GM19467 (cell line): ENCODE results near the gene CAPZB.

Source experiments
- ATAC-seq: cut with Tn5 transposase; IDR thresholded peaks from one replicate; pipeline ENCODE4 v1.9.1; 2021; ENCODE audit warnings: mild to moderate bottlenecking, moderate library complexity; ENCODE audit not compliant: unreplicated experiment

CAPZB gene

DNA sequence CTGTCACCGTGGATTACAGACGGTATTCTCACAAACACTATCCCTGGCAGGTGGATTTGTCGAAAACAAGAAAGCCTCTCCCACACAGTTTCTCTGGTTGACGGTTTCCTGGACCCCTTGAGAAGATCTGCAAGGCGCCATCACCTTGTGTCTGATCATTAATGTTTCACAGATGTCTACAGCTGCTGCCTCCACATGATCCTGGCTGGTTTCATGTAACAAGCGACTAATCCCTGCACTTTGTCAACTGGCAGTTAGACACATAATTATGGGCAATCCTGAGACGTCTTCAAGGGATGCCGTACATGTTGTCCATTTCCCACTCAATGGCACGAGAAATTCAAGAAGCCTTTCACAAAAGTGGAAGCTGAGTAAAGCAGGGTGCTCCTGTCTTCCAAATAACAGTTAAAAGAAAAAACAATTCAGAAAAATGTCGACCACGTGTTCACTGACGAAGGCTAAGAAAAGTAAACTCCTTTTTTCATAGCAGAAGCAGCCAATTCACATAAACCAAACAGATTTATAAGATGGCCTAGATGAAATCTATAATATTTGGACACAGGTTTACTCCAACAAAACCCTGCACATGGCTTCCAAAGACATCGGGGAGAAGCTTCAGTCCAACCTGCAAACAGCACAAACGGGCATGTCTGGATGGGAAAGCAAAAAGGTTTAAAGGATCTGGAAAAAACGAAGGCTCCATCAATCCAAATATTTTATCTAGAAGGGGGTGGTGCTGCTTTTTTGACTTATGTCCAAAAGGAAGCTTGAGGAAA lies 52.2 kb downstream of the CAPZB start:
- ATAC-seq: no peak

DNA sequence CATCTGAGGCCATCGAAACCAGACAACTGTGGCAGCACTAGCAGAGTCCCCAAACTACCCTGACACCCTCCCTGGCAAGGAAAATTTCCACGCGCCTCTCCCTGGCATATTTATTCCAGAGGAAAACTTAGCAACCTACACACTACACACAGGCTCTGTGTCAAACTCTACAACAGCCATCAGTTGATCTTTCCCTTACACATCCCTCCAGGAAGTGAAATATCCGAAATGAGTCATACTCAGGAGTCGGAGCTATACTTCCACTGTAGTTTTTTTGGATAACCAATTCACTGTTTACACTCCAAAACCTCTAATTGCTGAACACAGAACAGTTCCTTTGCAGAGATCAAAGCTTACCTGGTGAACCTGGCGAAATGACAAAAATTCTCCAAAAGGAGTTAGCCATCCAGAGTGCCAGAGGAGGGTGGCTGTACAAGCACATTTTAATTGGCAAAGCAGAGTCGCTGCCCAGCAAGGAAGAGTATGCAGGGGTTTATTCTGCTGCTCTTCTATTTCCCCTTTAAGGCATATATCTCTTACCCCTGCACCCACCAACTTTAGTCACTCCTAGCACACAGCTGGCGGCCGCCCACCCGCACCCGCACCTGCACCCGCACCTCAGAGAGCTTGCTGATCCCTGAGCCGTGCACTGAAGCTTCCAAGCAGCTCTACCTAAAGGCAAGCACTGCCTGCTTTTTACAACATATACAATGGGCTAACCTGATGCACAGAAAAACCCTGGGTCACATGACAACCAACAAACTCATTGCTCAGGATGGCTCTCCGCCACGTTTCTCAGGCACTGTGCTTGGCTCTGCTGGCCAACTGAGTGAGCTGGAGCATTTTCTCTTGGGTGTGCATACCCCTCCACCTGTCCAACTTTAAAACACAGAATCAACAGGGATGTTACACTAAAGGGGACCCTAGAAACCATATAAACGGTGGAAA lies 54.9 kb downstream of the CAPZB start:
- ATAC-seq: no peak

DNA sequence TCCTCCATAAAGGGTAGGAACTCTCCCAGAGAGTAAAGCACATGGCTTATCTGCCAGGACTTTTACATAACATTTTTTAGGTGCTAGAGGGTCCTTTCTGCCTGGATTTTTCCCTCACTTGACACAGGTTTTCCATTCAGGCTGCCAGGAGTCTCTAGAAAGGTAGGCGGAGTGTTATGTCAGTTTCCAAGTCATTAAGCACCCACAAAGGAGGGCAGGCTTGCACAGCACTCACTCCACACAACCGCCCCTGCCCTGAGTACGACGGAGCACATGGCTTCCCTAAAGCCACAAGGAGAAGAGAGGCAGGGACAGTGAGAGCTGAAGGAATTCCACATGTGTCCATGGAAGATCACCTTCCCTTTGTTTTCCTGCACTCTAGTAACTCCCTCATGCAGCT lies 55.7 kb downstream of the CAPZB start:
- ATAC-seq: no peak

DNA sequence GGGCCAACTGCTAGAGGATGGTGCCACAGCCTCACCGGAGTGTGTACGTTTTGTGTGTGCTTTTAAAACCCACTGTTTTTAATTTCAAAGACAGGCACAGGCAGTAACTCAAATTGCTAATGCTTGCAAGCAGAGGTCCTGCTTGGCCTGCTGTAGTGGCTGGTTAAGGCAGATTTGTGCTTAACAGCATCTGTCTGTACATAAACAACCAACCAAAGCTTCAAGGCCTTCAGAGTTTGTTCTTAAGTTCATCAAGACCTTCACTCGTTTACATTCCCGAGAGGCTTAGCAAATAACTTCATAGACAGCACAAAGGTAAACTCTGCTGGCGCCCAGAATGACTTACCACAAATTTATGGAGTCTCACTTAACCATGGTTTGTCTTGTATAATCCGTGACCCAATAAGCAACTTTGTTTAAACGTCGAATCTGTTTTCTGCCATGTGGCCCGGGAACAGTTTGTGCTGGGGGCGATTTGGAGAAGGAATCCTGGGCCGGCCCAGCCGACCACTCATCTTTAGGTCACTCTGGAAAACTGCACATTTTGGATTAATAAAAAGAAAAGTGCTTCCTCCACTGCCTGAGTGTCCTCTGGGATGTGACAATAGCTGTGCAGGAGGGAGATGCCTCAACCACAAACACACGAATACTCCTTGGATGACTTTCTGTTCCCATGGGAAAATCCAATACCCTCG lies 58.1 kb downstream of the CAPZB start:
- no peak for ATAC-seq

DNA sequence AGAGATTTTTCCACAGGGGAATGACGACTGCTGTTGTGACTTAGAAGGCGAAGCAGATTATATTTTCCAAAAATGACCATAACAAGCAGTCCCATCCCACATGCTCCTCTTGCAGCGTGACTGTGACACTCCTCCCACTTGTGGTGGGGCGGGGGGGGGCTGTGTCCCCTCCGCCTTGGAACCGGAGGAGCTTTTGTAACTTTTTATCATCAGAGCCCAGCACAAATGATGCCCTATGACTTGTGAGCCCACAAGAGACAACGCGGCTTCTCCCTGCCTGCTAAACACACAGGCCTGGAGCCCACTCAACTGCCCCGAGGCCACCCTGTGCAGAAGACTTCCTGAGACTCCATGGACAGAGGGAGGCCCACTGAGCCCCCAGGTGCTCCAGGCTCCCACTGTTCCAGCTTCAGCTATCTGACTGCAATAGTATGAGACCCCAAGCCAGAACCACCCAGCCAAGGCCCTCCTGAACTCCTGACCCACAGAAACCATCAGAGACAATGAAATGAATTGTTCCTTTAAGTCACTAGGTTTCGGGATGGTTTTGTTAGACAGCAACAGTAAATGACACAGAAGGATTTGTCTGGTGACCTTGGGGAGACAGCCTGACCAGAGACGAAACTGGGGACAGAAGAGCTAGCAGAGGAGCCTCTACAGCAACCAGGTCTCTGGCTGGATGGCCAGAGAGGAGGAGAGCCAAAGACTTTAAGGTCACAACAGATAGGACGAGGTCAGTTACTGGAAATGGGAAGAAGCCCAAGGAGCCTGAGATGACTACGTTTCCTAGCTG lies 58.8 kb downstream of the CAPZB start:
- no peak for ATAC-seq

DNA sequence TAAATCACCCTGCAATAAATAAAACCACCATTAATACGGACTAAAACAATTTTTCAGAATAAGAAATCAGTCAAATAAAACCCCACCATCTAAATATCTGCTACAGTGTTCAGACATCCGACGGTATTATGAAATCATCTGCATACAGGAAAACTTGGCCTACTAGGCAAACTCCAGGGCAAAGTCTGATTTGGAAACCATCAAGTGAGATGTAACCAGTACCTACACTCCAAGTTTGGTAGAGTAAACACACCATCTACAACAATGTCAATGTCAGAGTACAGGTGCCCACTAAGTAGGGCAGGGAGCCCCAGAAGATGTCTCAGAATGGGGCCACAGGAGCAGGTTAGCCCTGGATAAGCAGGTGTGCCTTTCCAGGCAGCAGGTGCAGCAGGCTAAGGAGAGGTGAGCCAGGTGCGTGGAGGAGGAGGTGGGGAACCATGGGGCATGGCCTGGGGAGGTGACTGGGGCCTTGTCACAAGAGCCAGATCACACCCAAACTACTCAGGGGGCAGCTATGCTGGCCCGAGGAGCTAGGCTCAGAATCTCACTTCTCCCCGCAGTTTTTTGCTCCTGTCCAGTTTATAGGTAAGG lies 59.6 kb downstream of the CAPZB start:
- ATAC-seq: no peak

DNA sequence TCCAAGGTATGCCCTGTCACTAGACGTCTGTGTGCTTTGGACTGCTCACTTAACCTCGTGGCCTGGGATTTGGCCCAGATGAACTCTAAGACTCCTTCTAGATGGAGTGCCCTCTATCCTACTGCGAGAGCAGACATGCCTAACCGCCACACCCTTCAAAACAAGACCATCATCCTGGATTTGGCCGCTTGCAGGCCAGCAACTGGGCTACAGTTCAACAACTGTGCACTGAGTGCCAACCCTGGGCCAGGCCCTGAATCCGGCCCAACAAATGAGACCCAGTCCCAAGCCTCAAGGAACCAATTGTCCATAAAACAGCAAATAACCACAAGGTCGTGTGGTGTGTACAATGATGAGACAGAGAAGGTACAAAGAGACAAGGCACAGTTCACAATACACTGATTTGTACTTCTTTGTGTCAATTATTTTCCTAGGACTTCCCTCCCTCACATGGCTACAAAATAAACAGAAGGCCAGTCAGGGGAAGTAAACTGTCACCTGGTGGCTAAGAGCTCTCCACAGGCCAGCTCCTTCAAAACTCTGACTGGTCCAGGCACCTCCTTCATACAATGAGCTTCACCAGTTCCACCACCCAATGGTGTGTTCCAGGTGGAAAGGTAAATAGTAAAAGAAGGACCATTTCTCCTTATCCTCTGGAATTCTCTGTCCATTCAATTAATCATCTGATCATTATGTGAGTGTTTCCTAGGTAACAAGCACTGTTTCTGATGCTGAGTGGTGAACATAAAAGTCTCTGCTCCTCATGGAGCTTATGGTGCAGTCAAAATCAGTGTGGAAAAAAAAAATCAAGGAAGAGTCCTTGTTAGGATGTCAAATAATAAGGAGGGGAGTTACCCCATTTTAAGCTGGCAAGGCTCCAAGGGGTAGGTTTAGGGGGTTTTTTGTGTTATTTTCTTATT lies 60.4 kb downstream of the CAPZB start:
- ATAC-seq: no peak

DNA sequence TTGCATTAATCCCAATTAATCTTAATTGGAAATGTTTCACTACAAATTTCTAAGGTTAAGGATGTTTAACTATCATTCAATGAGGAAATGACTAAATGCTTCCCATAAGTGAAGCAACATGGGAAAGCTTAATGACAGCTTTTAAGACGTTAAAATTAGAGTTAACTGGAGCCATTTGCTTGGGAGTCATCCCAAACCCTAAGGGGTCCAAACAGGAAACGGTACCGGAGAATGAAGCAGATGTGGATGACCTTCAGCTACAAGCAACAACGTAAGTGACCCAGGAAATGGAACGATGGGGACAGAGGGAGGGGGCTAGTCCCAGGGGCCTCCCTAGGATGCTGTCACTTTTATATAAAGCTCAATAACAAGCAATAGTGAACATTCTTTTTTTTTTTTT lies 62.2 kb downstream of the CAPZB start:
- no peak for ATAC-seq

DNA sequence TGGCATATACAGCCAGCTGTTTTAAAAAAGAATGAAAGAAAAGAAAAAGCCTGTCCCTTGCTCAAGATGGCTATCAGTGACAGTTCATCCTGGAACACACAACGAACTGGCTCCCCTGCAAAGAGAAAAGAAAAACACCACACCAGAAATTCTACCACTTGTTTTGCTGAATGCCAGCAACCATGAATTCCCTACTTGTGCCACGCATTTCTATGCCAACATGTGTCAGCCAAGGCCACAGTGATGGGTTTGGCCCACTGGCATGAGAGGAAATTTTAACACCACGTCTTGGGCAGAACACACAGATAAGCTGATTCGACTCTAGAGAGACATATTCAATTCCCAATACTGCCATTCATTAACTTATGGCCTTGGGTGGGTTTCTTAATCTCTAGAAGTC lies 64.0 kb downstream of the CAPZB start:
- ATAC-seq: no peak

DNA sequence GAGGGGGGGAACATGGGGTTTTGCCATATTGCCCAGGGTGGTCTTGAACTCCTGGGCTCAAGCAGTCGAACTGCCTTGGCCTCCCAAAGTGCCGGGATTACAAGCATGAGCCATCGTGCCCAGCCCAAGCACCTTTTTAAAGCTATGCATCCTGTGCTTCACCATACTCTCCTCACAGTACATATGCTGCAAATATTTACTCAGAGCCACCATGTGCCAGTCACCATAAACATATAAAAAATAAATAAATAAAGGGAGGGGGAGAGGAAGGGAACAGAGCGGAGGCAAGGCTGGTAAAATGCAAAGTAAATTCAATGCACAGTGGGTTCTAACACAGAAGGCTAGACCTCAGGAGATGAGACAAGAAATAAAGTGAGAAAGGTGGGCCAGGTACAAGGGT lies 64.7 kb downstream of the CAPZB start:
- ATAC-seq: no peak

DNA sequence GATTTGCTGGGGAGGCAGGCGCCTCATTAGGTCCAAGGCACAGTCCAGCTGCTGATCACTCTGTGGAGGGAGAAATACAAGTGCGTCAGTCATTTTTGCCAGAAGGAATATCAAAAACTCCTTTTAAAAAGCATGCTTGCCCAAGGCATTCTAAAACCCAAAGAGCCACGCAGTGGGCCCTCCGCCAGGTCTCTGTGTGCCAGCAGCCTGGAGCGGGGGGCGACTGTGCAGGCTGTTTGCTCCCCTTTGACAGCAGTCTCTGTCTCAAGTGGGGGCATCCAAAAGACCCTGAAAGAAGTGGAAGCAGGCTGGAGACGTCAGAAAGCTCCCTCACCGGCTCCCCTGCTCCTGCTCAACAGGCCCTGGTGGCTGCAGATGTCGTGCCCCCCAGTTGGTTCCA lies 65.6 kb downstream of the CAPZB start:
- ATAC-seq: no peak

DNA sequence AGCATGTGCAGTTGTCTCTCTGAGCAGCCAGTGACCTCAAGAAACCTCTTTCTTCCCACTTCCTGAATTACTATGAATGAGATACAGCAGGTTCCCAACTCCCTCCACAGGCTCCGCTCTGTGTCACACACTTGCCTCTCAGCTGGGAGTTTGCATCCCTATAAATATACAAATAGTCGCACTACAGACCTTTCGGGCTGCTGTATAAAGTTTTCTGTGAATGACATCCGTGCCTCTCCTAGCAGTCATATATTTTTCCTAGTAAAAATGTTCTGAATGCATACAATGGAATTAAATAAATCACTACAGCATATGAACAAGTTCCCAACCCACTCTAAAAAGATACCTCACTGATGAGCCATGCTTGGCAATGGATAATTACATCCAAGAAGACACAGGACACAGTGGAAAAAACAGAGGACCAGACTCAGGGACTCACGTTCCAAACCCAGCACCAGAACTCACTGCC lies 66.8 kb downstream of the CAPZB start:
- ATAC-seq: no peak

DNA sequence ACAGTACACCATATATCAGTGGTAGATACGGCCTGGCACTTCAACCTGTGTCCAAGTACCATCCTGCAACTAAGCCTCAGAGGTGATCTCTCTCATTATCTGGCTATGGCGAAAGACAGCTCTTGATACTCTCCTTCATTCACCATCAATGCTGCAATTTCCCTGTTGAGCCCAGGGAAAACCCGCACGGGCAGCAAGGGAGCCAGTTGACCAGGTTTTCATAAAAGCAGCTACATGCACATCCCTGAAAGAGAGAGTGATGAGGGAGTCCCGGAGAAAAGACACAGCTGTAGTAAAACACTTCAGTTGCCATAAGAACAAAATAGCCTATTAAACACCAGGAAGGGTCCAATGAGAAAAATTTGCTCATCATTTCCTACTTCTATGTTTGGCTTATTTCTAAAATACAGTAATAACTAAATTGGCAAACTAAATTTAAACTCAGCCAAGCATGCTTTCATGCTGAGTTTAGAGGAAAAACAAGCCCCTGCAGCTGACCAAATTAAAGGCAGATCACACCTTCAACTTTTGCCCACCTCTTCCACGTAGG lies 68.3 kb downstream of the CAPZB start:
- ATAC-seq: no peak

DNA sequence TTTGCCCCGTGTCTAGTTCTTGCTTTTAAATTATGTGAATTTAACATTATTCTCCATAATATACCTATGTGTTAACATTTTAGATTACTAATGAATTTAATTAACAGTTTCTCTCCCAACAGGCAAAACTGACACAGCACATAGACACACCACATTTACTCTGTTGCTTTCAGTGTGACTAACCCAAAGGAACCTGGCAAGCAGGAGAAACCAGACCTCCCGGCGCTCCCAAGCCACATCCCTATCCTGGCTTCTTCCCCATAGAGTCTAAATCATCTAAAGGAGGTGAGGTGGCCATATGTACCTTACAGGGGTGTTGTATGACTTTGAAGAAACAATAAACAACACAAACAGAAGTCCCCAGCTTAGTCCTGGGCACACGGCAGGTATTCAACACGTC lies 69.2 kb downstream of the CAPZB start:
- ATAC-seq: no peak

DNA sequence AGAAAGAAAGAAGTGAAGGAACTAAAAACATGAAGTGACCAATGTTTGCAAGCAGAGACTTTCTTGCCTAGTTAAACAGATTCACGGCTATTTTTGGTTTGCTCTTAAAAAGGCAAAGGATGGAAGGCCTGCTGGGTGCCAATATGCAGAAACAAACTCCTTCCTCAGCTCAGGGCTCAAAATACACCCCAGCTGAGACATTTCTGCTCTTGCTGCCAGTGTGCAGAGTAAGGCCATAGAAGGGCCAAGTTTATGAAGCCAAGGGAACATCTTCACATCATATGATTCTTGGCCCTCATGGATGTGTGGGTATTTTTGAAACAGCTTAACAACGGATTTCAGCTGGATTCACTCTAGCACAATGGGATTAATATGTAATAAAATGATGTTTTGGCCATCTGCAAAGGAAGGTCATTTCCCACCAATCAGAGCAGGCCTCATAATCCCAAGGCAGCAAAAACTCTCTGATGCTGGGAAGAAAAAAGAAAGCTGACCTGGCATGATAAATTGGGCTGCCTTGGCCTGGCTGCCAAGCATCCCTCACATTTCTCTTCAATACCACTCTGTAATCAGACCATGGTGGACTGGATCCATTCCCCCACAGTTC lies 70.7 kb downstream of the CAPZB start:
- no peak for ATAC-seq

DNA sequence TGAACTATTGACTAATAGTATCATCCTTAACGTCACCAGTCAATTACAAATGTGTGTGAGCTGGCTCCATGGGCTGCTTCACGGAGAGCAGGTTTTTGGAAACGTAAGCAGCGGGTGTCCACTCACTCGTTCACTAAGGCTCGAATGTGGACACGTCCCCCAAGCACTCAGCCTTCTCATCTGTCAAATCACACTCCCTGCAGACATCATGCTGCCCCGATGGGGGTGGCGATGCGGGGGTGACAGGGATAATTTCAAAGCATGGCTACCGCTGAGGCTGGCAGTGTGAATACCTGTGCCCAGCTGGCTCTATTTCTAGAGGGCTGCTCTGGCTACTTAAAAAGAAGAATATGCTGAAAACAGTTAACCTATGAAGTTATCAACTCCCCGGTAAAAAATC lies 71.3 kb downstream of the CAPZB start:
- ATAC-seq: no peak

DNA sequence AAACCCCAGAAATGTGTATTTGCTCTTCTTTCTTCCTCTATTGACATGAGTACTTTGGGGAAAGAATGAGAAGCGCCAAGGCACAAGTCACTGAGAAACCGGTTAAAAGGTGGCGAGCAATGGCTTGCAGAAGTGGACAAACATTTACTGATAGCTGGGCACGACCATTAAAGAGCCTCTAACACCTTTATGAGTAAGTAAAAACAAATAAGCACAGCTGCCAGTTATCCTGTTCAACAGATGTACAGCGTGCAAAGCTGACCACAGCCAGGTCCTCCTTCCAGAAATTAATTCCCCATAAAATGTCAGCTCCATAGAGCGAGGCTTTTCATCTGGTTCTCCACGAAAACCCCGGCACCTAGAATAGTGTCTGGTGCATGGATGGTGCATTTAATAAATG lies 72.7 kb downstream of the CAPZB start:
- ATAC-seq: no peak

DNA sequence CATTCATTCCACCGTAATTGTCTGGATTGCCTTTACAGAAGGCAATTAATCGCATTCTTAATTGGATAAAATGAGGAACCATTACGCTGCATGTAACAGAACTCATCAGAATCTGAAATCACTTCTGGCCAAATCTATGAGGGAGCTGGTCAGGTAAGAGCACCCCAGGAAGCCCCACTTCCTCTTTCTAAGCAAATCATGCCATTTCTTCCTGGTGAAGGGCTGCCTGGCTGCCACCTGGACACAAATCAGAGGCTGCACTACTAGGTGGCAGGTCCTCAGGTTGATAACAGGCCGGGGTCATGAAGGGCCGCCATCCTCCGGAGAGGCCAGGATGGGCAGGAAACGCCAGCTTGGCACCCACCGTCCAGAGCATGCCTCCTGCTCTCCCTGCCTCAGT lies 73.7 kb downstream of the CAPZB start:
- ATAC-seq: no peak
